ENCODE measurements around the gene GRIK3.

GRIK3 gene

GRCh38 chr1:36835017-36835695, 199.2 kb downstream of the GRIK3 start:
- H3K4me2 ChIP-seq (ENCODE audit: low read length) = no peak overlapping the region

DNA sequence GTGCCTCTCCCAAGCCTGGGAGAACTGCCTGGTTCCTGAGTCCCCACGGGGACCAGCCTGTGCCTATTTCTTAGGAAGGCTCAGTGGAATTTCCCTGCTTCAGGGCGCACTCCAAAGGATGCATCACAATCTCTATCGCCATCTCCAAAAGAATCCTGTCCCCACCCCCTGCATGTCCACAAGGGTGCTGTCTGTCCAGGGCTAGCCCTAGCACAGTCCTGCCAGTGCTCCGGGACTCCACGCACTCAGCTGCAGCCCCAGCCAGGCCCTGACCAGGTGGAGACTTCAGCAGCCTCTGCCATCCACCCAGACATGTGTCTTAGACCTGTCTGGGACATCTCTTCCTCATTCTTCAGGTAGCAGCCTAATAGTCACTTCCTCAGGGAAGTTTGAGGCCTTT, 199.7 kb downstream of the GRIK3 start:
- no peak overlapping the region for H3K4me3 ChIP-seq (ENCODE audit: low read length)
- H4K20me1 ChIP-seq (ENCODE audit: insufficient read depth, low read length) = no peaks in the 10 kb centered on the region
- TF ChIP-seq CTCF (IDR thresholded peaks at IDR 0.05; ENCODE audit: low read depth, low read length) (no peak), EZH2phosphoT487 (IDR thresholded peaks at IDR 0.05; ENCODE audit: low read depth) (no peak)
- H3K4me1 ChIP-seq (ENCODE audit: low read length) = no peaks in the 10 kb centered on the region
- no peaks in the 10 kb centered on the region for H3K9me3 ChIP-seq (ENCODE audit: insufficient read depth, low read length)
- no peak overlapping the region for H3K9ac ChIP-seq (ENCODE audit: low read length)
- no peaks in the 10 kb centered on the region for H3K79me2 ChIP-seq (ENCODE audit: low read length)
- H3K36me3 ChIP-seq (replicated peaks; ENCODE audit: low read depth, low read length) = no peaks in the 10 kb centered on the region
- no peak overlapping the region for H3K4me2 ChIP-seq (ENCODE audit: low read length)
- no peak overlapping the region for H3K27ac ChIP-seq (ENCODE audit: low read length)
- no peak overlapping the region for H2AFZ ChIP-seq (ENCODE audit: low read depth, low read length)
- no peaks in the 10 kb centered on the region for H3K27me3 ChIP-seq (ENCODE audit: low read depth, low read length)

More at GRCh38 chr1:36835017-36835695, 199.2 kb downstream of the GRIK3 start:
- Histone ChIP-seq H3K27me3 (ENCODE audit: low read depth, low read length) (no peaks in the 10 kb centered on the region), H3K27ac (ENCODE audit: low read length) (no peak overlapping the region), H3K9ac (ENCODE audit: low read length) (no peak overlapping the region), H4K20me1 (ENCODE audit: insufficient read depth, low read length) (no peaks in the 10 kb centered on the region), H3K79me2 (ENCODE audit: low read length) (no peaks in the 10 kb centered on the region), H3K36me3 (replicated peaks; ENCODE audit: low read depth, low read length) (no peaks in the 10 kb centered on the region), H2AFZ (ENCODE audit: low read depth, low read length) (no peak overlapping the region), H3K4me1 (ENCODE audit: low read length) (no peaks in the 10 kb centered on the region), H3K9me3 (ENCODE audit: insufficient read depth, low read length) (no peaks in the 10 kb centered on the region), H3K4me3 (ENCODE audit: low read length) (no peak overlapping the region)
- TF ChIP-seq EZH2phosphoT487 (IDR thresholded peaks at IDR 0.05; ENCODE audit: low read depth) (no peak), CTCF (IDR thresholded peaks at IDR 0.05; ENCODE audit: low read depth, low read length) (no peak)

GRCh38 chr1:36831186-36831810, 203.0 kb downstream of the GRIK3 start:
- Histone ChIP-seq H3K4me2 (ENCODE audit: low read length) (no peak overlapping the region), H3K36me3 (replicated peaks; ENCODE audit: low read depth, low read length) (no peaks in the 10 kb centered on the region), H3K9ac (ENCODE audit: low read length) (no peak overlapping the region), H3K4me1 (ENCODE audit: low read length) (no peaks in the 10 kb centered on the region), H4K20me1 (ENCODE audit: insufficient read depth, low read length) (no peaks in the 10 kb centered on the region), H2AFZ (ENCODE audit: low read depth, low read length) (no peak overlapping the region), H3K27ac (ENCODE audit: low read length) (no peak overlapping the region), H3K27me3 (ENCODE audit: low read depth, low read length) (0 out of 2 replicates have a peak, but pooled peaks cover 6% of the 10 kb centered on the region), H3K79me2 (ENCODE audit: low read length) (no peaks in the 10 kb centered on the region), H3K9me3 (ENCODE audit: insufficient read depth, low read length) (no peaks in the 10 kb centered on the region), H3K4me3 (ENCODE audit: low read length) (no peak overlapping the region)
- TF ChIP-seq EZH2phosphoT487 (IDR thresholded peaks at IDR 0.05; ENCODE audit: low read depth) (no peak), CTCF (IDR thresholded peaks at IDR 0.05; ENCODE audit: low read depth, low read length) (no peak)

DNA sequence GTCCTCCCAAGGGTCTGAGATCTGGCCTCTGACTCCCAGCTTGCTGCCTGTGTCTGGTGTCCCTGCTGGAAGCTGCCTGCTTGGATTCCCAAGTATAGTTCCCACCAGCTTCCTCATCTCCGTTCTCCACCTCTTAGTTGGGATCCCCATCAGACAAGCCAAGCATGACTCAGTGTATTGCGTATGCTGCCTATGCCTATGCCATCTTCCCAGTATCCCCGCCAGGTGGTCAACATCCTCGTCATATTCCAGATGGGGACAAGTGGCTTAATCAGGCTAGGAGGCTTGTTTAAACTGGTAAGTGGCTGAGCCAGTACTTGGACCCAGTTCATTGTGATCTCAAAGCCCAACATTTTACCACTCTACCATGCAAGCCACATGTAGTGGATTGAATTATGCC, 204.4 kb downstream of the GRIK3 start:
- Histone ChIP-seq H3K4me3 (ENCODE audit: low read length) (no peak overlapping the region), H3K4me1 (ENCODE audit: low read length) (no peaks in the 10 kb centered on the region), H3K9me3 (ENCODE audit: insufficient read depth, low read length) (no peaks in the 10 kb centered on the region), H3K4me2 (ENCODE audit: low read length) (no peak overlapping the region), H3K9ac (ENCODE audit: low read length) (no peak overlapping the region), H4K20me1 (ENCODE audit: insufficient read depth, low read length) (no peaks in the 10 kb centered on the region), H2AFZ (ENCODE audit: low read depth, low read length) (no peak overlapping the region), H3K36me3 (replicated peaks; ENCODE audit: low read depth, low read length) (no peaks in the 10 kb centered on the region), H3K27me3 (ENCODE audit: low read depth, low read length) (0 out of 2 replicates have a peak, but pooled peaks cover 6% of the 10 kb centered on the region), H3K79me2 (ENCODE audit: low read length) (no peaks in the 10 kb centered on the region), H3K27ac (ENCODE audit: low read length) (no peak overlapping the region)
- TF ChIP-seq CTCF (IDR thresholded peaks at IDR 0.05; ENCODE audit: low read depth, low read length) (no peak), EZH2phosphoT487 (IDR thresholded peaks at IDR 0.05; ENCODE audit: low read depth) (no peak)
